ENCODE results near the gene PRPH. TPM values are rescaled to one million over a fixed set of nuclear protein-coding genes. Genes with fewer than 3 reads are reported as not detected.

Gene PRPH
- total and polyA plus RNA-seq, 2 of the 13 experiments (the other 11 are each of a cell fraction or from before 2014, with no cell fraction given), result 0.12 TPM; not detected in 1

DNA sequence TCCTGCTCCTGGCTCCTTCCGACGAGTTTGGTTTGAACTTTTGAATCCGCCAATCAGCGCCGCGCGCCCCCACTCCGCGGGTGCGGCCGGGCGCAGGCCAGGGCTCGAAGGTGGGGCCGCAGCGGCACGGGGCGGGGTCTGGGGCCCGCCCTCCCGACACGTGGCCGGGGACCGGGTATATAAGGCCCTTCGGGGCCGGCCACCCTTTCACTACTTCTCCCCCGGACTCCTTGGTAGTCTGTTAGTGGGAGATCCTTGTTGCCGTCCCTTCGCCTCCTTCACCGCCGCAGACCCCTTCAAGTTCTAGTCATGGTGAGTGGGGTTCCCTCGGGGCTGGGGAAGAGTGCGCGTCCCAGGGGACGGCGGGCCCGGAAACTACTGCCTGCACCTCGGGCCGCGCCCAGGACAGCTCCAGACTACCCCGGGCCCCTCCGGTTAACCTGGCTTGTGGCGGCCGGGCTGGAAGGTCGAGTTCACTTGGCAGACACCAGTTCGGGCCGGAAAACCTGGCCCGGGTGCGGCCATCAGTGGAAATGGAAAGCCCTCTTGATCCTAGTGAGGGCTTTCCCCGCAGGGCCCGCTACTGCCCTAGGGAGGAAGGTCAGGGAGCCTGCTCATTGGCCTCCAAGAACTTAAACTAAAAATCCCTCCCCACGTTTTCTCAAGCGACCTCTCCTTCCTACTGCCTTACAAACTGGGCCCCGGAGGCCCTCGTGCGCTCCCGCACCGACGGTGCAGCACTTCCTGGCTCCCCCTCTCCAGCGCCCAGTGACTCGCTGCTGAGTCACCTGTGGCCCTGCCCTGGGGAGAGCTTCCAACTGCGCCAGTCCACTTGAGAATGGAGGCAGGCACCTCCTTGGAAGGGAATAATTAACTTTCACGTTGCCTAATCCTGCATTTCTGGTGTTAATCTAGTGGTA is 29.8 kb upstream of the PRPH start, which contains the start of gene TUBA1C (continued):
- TF ChIP-seq DR1 (CRISPR knock-in tag; IDR thresholded peaks at IDR 0.05), result peak; percentile 92
- TF ChIP-seq KLF6 (CRISPR knock-in tag; IDR thresholded peaks at IDR 0.05), result no peak
- peak; percentile 56 for TF ChIP-seq PHF20 (CRISPR knock-in tag; IDR thresholded peaks at IDR 0.05)
- TF ChIP-seq FOXK2 (IDR thresholded peaks at IDR 0.05), result no peak
- TF ChIP-seq UBTF (CRISPR knock-in tag; IDR thresholded peaks at IDR 0.05), result peak; percentile 79; the same call in 1 of the 2 replicates
- TF ChIP-seq TGIF2 (CRISPR knock-in tag; IDR thresholded peaks at IDR 0.05), result no peak; the same call in 1 of the 2 replicates
- no peak for TF ChIP-seq SPEN (CRISPR knock-in tag; IDR thresholded peaks at IDR 0.05; ENCODE audit: low read depth)
- TF ChIP-seq ETS1 (CRISPR knock-in tag; IDR thresholded peaks at IDR 0.05), result peak; percentile 90; the same call in 1 of the 2 replicates
- TF ChIP-seq ZNF770 (CRISPR knock-in tag; IDR thresholded peaks at IDR 0.05), result no peak
- TF ChIP-seq, protein P1, sequence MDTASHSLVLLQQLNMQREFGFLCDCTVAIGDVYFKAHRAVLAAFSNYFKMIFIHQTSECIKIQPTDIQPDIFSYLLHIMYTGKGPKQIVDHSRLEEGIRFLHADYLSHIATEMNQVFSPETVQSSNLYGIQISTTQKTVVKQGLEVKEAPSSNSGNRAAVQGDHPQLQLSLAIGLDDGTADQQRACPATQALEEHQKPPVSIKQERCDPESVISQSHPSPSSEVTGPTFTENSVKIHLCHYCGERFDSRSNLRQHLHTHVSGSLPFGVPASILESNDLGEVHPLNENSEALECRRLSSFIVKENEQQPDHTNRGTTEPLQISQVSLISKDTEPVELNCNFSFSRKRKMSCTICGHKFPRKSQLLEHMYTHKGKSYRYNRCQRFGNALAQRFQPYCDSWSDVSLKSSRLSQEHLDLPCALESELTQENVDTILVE (CRISPR knock-in tag; IDR thresholded peaks at IDR 0.05), result peak; percentile 50; the same call in 1 of the 2 replicates
- peak; percentile 37; the same call in 1 of the 2 replicates for TF ChIP-seq ZNF776 (CRISPR knock-in tag; IDR thresholded peaks at IDR 0.05)
- peak; percentile 80; the same call in 1 of the 2 replicates for TF ChIP-seq KAT7 (CRISPR knock-in tag; IDR thresholded peaks at IDR 0.05; ENCODE audit: borderline replicate concordance)
- peak; percentile 95 for TF ChIP-seq ISX (CRISPR knock-in tag; conservative IDR thresholded peaks at IDR 0.05)
- TF ChIP-seq U2AF1 (optimal IDR thresholded peaks at IDR 0.05; ENCODE audit: low read depth, low read length), result peak; percentile 53
- TF ChIP-seq GATAD2A (CRISPR knock-in tag; IDR thresholded peaks at IDR 0.05), result 0 out of 2 replicates have a peak, but pooled peaks have one; percentile 15
- TF ChIP-seq, protein P2, sequence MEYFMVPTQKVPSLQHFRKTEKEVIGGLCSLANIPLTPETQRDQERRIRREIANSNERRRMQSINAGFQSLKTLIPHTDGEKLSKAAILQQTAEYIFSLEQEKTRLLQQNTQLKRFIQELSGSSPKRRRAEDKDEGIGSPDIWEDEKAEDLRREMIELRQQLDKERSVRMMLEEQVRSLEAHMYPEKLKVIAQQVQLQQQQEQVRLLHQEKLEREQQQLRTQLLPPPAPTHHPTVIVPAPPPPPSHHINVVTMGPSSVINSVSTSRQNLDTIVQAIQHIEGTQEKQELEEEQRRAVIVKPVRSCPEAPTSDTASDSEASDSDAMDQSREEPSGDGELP (IDR thresholded peaks at IDR 0.05; ENCODE audit: borderline replicate concordance, low read depth), result peak; percentile 43; the same call in 1 of the 2 replicates
- TF ChIP-seq SNAI1 (CRISPR knock-in tag; IDR thresholded peaks at IDR 0.05; ENCODE audit: borderline replicate concordance), result peak; percentile 80
- no peak for TF ChIP-seq ZSCAN25 (CRISPR knock-in tag; IDR thresholded peaks at IDR 0.05)
- peak; percentile 90; the same call in 1 of the 2 replicates for TF ChIP-seq ZNF234 (CRISPR knock-in tag; conservative IDR thresholded peaks at IDR 0.05)

All from HepG2 (cell line).